ENCODE data around the gene INO80B.

GRCh38 chr2:74462786-74463105 lies 7.9 kb downstream of the INO80B start:
- TF ChIP-seq, protein P1, sequence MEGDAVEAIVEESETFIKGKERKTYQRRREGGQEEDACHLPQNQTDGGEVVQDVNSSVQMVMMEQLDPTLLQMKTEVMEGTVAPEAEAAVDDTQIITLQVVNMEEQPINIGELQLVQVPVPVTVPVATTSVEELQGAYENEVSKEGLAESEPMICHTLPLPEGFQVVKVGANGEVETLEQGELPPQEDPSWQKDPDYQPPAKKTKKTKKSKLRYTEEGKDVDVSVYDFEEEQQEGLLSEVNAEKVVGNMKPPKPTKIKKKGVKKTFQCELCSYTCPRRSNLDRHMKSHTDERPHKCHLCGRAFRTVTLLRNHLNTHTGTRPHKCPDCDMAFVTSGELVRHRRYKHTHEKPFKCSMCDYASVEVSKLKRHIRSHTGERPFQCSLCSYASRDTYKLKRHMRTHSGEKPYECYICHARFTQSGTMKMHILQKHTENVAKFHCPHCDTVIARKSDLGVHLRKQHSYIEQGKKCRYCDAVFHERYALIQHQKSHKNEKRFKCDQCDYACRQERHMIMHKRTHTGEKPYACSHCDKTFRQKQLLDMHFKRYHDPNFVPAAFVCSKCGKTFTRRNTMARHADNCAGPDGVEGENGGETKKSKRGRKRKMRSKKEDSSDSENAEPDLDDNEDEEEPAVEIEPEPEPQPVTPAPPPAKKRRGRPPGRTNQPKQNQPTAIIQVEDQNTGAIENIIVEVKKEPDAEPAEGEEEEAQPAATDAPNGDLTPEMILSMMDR (IDR thresholded peaks at IDR 0.05) = no peak
- no peak for TF ChIP-seq EZH2 (IDR thresholded peaks at IDR 0.05; ENCODE audit: borderline replicate concordance, insufficient read depth, low read depth, low read length, poor library complexity, severe bottlenecking)

Data from B cell (primary cell).